Measurements from ENCODE around the gene LHX4. TPM values are rescaled to one million over a fixed set of nuclear protein-coding genes. Genes with fewer than 3 reads are reported as not detected.

Gene LHX4
- not detected in 2 replicates for total RNA-seq

DNA sequence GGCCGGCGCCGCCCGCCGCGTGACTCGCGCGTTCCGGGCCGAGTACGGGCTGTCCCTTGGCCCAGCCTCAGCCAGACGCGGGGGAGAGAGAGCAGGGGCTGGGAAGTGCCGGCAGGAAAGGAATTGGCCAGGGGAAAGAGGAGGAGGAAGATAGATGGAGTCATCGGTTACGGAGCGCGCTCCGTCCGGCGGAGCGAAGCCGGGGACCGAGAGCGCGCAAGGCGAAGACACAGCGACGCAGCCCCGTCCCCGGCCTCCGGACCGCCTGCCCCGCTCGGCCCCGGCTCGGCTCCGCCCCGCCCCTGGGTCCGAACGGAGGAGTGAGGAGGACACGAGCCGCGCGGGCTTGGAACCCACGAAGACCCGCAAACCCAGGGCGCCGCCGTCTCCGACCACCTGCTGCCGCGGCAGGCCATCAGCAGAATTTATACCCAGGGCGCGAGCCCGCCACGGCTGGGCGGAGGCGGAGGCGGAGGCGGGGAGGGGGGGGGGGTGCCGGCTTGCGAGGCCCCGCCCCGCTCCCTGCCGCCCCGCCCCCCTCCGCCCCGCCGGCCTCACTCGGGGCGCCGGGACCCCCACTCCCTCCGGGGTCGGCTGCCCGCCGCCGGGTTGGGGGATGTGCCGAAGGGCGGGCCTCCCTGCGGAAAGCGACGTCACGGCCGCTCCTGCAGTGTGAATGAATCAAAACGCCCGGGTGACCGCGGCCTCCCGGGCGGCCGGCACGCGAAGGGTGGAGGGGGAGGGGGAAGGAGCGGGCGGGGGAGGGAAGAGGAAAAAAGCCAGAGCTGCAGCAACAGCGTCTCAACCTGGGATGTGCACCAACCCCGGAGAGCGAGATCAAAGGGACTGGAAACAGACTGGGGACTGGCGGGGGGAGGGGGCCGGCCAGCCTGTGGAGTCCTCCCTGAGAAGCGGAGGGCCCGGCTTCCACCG, at the start of gene LHX4:
Gene LHX4 (plus strand): TSS at position 782 of the 933 bp plus-strand sequence. CDS start 266 bp downstream, outside the sequence.

Other genes starting within 250 kb of the LHX4 start
- 282 and 307 TPM in 2 replicates for gene QSOX1, start 75.4 kb upstream of the LHX4 start, total RNA-seq